Vagina (tissue), 2 donors: ENCODE results near the gene PRKCE.

Experiments used
- CTCF ChIP-seq, 3 experiments: fragments of 450-650 bp in 2 of 3; fragments of 200-600 bp in 1 of 3; sonication (generic) in 1 of 3; IDR thresholded peaks; one replicate each; pipeline ENCODE4 v1.5.1; 2017 to 2019; ENCODE audit warnings: antibody characterized with exemption in 3 of 3, mild to moderate bottlenecking in 2 of 3, moderate library complexity in 2 of 3
- POLR2AphosphoS5 ChIP-seq, 2 donors: sonication (generic); formaldehyde crosslinking; IDR thresholded peaks; one replicate each; pipeline ENCODE4 v1.9.0; 2017; ENCODE audit warnings: antibody characterized with exemption in 2 of 2, mild to moderate bottlenecking in 2 of 2, low read depth in 1 of 2; ENCODE audit not compliant: insufficient read depth in 1 of 2

- TF ChIP-seq POLR2AphosphoS5 (IDR thresholded peaks at IDR 0.05; ENCODE audit: insufficient read depth in 1 of 2, low read depth in 1 of 2): no peak
- TF ChIP-seq CTCF (IDR thresholded peaks at IDR 0.05): no peak
Observed at GRCh38 chr2:45687964-45688363, 36.5 kb downstream of the PRKCE start.
